ENCODE measurements around the gene NUP214. TPM values are rescaled to one million over a fixed set of nuclear protein-coding genes. Genes with fewer than 3 reads are reported as not detected.

The NUP214 gene
- total RNA-seq, 4 donors from 2014 or later, result 25.8 to 68.2 (median 36.9) TPM

DNA sequence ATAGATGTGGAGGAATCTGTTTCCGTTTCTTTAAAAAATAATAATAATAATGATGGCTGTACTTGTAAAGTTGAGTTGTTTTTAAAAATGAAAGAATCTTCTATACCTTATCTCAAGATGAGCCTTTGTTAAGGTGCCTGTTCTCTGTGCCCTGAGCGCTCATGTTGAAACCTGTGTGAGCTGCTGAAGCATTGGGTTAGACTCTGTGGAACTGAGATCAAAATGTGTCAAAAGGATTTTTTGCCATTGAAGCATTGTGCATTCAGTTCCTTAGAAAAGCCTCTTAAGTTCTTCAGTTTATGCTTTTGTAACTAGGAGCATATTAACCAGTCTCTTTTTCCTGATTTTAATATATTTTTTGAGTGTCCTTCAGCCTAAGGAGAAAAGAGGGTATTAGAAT, 67.7 kb downstream of the NUP214 start:
- no peak overlapping the region for H3K27ac ChIP-seq
- H3K27me3 ChIP-seq, result no peaks in the 10 kb centered on the region
- H3K4me1 ChIP-seq, result no peaks in the 10 kb centered on the region
- TF ChIP-seq POLR2AphosphoS5 (IDR thresholded peaks at IDR 0.05), result no peak
- TF ChIP-seq POLR2A (IDR thresholded peaks at IDR 0.05), result no peak
- TF ChIP-seq EP300 (IDR thresholded peaks at IDR 0.05), result no peak
- TF ChIP-seq, protein P1, sequence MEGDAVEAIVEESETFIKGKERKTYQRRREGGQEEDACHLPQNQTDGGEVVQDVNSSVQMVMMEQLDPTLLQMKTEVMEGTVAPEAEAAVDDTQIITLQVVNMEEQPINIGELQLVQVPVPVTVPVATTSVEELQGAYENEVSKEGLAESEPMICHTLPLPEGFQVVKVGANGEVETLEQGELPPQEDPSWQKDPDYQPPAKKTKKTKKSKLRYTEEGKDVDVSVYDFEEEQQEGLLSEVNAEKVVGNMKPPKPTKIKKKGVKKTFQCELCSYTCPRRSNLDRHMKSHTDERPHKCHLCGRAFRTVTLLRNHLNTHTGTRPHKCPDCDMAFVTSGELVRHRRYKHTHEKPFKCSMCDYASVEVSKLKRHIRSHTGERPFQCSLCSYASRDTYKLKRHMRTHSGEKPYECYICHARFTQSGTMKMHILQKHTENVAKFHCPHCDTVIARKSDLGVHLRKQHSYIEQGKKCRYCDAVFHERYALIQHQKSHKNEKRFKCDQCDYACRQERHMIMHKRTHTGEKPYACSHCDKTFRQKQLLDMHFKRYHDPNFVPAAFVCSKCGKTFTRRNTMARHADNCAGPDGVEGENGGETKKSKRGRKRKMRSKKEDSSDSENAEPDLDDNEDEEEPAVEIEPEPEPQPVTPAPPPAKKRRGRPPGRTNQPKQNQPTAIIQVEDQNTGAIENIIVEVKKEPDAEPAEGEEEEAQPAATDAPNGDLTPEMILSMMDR (IDR thresholded peaks at IDR 0.05), result no peak
- no peak overlapping the region for H3K4me3 ChIP-seq
- ATAC-seq, result no peak
- H3K9me3 ChIP-seq, result no peaks in the 10 kb centered on the region
- H3K36me3 ChIP-seq, result peaks cover 15 to 98% of the 10 kb centered on the region in 2 donors
- WGBS, 2 donors (ENCODE audit: low coverage in 1 of 2), result 100% methylated on average over 2 of the region's 2 CpGs

- no peak for TF ChIP-seq POLR2A (IDR thresholded peaks at IDR 0.05)
- no peak for TF ChIP-seq POLR2AphosphoS5 (IDR thresholded peaks at IDR 0.05)
- TF ChIP-seq, protein P1 (IDR thresholded peaks at IDR 0.05), result no peak
- no peak for TF ChIP-seq EP300 (IDR thresholded peaks at IDR 0.05)
- no peaks in the 10 kb centered on the region for H3K4me1 ChIP-seq
- no peak overlapping the region for H3K4me3 ChIP-seq
- ATAC-seq, result no peak
- peaks cover 5 to 98% of the 10 kb centered on the region in 2 donors for H3K36me3 ChIP-seq
- 77 to 88% methylated on average over 3 of the region's 3 CpGs for WGBS, 2 donors (ENCODE audit: low coverage in 1 of 2)
- H3K9me3 ChIP-seq, result no peaks in the 10 kb centered on the region
- H3K27me3 ChIP-seq, result no peaks in the 10 kb centered on the region
- no peak overlapping the region for H3K27ac ChIP-seq
These were observed 69.4 kb downstream of the NUP214 start for GRCh38 chr9:131194762-131195161.

- Histone ChIP-seq H3K4me1 (no peaks in the 10 kb centered on the region), H3K36me3 (peaks cover 2 to 98% of the 10 kb centered on the region in 2 donors), H3K9me3 (no peaks in the 10 kb centered on the region), H3K27ac (no peak overlapping the region), H3K27me3 (no peaks in the 10 kb centered on the region), H3K4me3 (no peak overlapping the region)
- 93 to 100% methylated on average over 4 to 7 of the region's 11 CpGs for WGBS, 2 donors (ENCODE audit: low coverage in 1 of 2)
- ATAC-seq, result no peak
- TF ChIP-seq, protein P1 (IDR thresholded peaks at IDR 0.05), result no peak
- no peak for TF ChIP-seq POLR2A (IDR thresholded peaks at IDR 0.05)
- no peak for TF ChIP-seq EP300 (IDR thresholded peaks at IDR 0.05)
- TF ChIP-seq POLR2AphosphoS5 (IDR thresholded peaks at IDR 0.05), result no peak
These were observed 72.0 kb downstream of the NUP214 start for GRCh38 chr9:131197160-131197911.

- H3K4me1 ChIP-seq, result no peaks in the 10 kb centered on the region
- TF ChIP-seq POLR2AphosphoS5 (IDR thresholded peaks at IDR 0.05), result no peak
- no peak for TF ChIP-seq EP300 (IDR thresholded peaks at IDR 0.05)
- TF ChIP-seq POLR2A (IDR thresholded peaks at IDR 0.05), result no peak
- TF ChIP-seq, protein P1 (IDR thresholded peaks at IDR 0.05), result no peak
- no peak overlapping the region for H3K27ac ChIP-seq
- no peak for ATAC-seq
- WGBS, 2 donors (ENCODE audit: low coverage in 1 of 2), result 70 to 89% methylated on average over 2 to 5 of the region's 15 CpGs
- H3K9me3 ChIP-seq, result no peaks in the 10 kb centered on the region
- H3K27me3 ChIP-seq, result no peaks in the 10 kb centered on the region
- H3K4me3 ChIP-seq, result no peak overlapping the region
- H3K36me3 ChIP-seq, result peaks cover 2 to 98% of the 10 kb centered on the region in 2 donors
These were observed 72.8 kb downstream of the NUP214 start for GRCh38 chr9:131198041-131198715.

Measured in gastroesophageal sphincter (tissue), 4 donors.